Natural killer cell (primary cell): ENCODE measurements around the gene FBH1. TPM values are rescaled to one million over a fixed set of nuclear protein-coding genes. Genes with fewer than 3 reads are reported as not detected.
A peak's percentile ranks its signal among the peaks of the same experiment; 100 is the strongest.
"Not testable (repeated sequence)": the region's sequence is repeated elsewhere in the genome, so short reads cannot be mapped to it uniquely, and the experiment has no call there.

Experiments used
- ATAC-seq, 3 donors: fragments of 150-1000 bp in 2 of 3; fragments of 200-7000 bp in 1 of 3; cut with Tn5 transposase; 1 replicate in 1 of 3; 2 replicates in 2 of 3; pipeline ENCODE4 v1.10.0; 2021; ENCODE audit warnings: mild to moderate bottlenecking in 2 of 3, moderate library complexity in 2 of 3
- DNase-seq, 2 donors: peaks; one replicate each; pipeline versions ENCODE4 v3.0.0 to v3.0.0-alpha.2; 2013 to 2021; ENCODE audit warnings: mixed read lengths in 1 of 2
- H3K27ac ChIP-seq: one replicate; pipeline ENCODE4 v1.5.1; 2013; ENCODE audit warnings: mild to moderate bottlenecking, low read length
- H3K27me3 ChIP-seq: one replicate; pipeline ENCODE4 v1.6.1; 2013; ENCODE audit warnings: low read length; ENCODE audit not compliant: control insufficient read depth, insufficient read depth
- H3K36me3 ChIP-seq: one replicate; pipeline ENCODE4 v1.6.1; 2013; ENCODE audit warnings: low read length; ENCODE audit not compliant: control insufficient read depth, insufficient read depth
- H3K4me1 ChIP-seq: one replicate; pipeline ENCODE4 v1.6.1; 2013; ENCODE audit warnings: low read length; ENCODE audit not compliant: control insufficient read depth, insufficient read depth
- H3K4me3 ChIP-seq: one replicate; pipeline ENCODE4 v1.5.1; 2013; ENCODE audit warnings: low read length
- H3K9me3 ChIP-seq: one replicate; pipeline ENCODE4 v1.6.1; 2013; ENCODE audit warnings: low read length; ENCODE audit not compliant: control insufficient read depth, insufficient read depth
- H3K27ac Mint-ChIP-seq, 2 donors: one replicate each; pipeline ENCODE4 v1.8.0; 2022; ENCODE audit warnings: mild to moderate bottlenecking in 2 of 2, mixed read lengths in 2 of 2, moderate library complexity in 1 of 2
- H3K27me3 Mint-ChIP-seq, 2 donors: one replicate each; pipeline ENCODE4 v1.8.0; 2022; ENCODE audit warnings: low read depth in 2 of 2, mixed read lengths in 2 of 2
- H3K36me3 Mint-ChIP-seq: one replicate; pipeline ENCODE4 v1.8.0; 2022; ENCODE audit warnings: mixed read lengths
- H3K4me1 Mint-ChIP-seq, 2 donors: one replicate each; pipeline ENCODE4 v1.8.0; 2022; ENCODE audit warnings: mixed read lengths in 2 of 2
- H3K4me3 Mint-ChIP-seq: one replicate; pipeline ENCODE4 v1.8.0; 2022; ENCODE audit warnings: mild to moderate bottlenecking, moderate library complexity, mixed read lengths
- H3K9me3 Mint-ChIP-seq, 2 donors: one replicate each; pipeline ENCODE4 v1.8.0; 2022; ENCODE audit warnings: mixed read lengths in 2 of 2
- CTCF ChIP-seq: fragments of 200-600 bp; IDR thresholded peaks from one replicate; pipeline ENCODE4 v1.8.0; 2022; ENCODE audit warnings: antibody characterized with exemption
- WGBS: methylation state at CpG from one replicate; pipeline ENCODE4 v1.1.7; 2013; ENCODE audit warnings: missing lambda C conversion rate; ENCODE audit not compliant: insufficient coverage; 5-methylcytosine and 5-hydroxymethylcytosine counted together
- intact Hi-C: fragments of 100-400 bp; cut with micrococcal nuclease; formaldehyde crosslinking; loops from one replicate; pipeline ENCODE4 v1.14.2; 2022
- total RNA-seq, 4 donors: library from RNA; stranded (reverse); fragments of 120-200 nt in 1 of 4; gene quantifications; one replicate each; pipeline versions ENCODE4 v1.2.3 to v1.2.4, GENCODE V29; 2013 to 2022

Gene FBH1
- total RNA-seq, 3 donors from 2014 or later (not counting 1 experiment from before 2014, with no cell fraction given) = 49.3 to 64.9 (median 62.7) TPM

GRCh38 chr10:5843686-5844344 is 46.2 kb upstream of the FBH1 start:
- no peak for TF ChIP-seq CTCF
- Histone ChIP-seq H3K4me3 (no peak overlapping the region), H3K36me3 (no peaks in the 10 kb centered on the region), H3K27me3 (no peaks in the 10 kb centered on the region), H3K9me3 (no peaks in the 10 kb centered on the region), H3K27ac (peak overlapping the region; percentile 53), H3K4me1 (peaks cover 9% of the 10 kb centered on the region)
- ATAC-seq (no peak), DNase-seq (no peak)
- peaks cover 0 to 8% of the 10 kb centered on the region in 2 donors for H3K27me3 Mint-ChIP-seq
- no peak overlapping the region for H3K4me3 Mint-ChIP-seq
- intact Hi-C loops = no loop called here
- no peak overlapping the region for H3K27ac Mint-ChIP-seq
- no peaks in the 10 kb centered on the region for H3K4me1 Mint-ChIP-seq
- no peaks in the 10 kb centered on the region for H3K9me3 Mint-ChIP-seq
- WGBS = 45% methylated on average over 4 of the region's 4 CpGs
- H3K36me3 Mint-ChIP-seq = no peaks in the 10 kb centered on the region

- no peaks in the 10 kb centered on the region for H3K4me1 Mint-ChIP-seq
- intact Hi-C loops = no loop called here
- peaks cover 9% of the 10 kb centered on the region for H3K4me1 ChIP-seq
- no peaks in the 10 kb centered on the region for H3K36me3 Mint-ChIP-seq
- H3K27ac ChIP-seq = peak overlapping the region; percentile 53
- H3K4me3 Mint-ChIP-seq = no peak overlapping the region
- 65% methylated on average over 13 of the region's 13 CpGs for WGBS
- H3K9me3 Mint-ChIP-seq = no peaks in the 10 kb centered on the region
- peaks cover 0 to 6% of the 10 kb centered on the region in 2 donors for H3K27me3 Mint-ChIP-seq
- DNase-seq = no peak
- H3K27me3 ChIP-seq = no peaks in the 10 kb centered on the region
- no peak for TF ChIP-seq CTCF
- ATAC-seq = no peak
- H3K9me3 ChIP-seq = no peaks in the 10 kb centered on the region
- H3K36me3 ChIP-seq = no peaks in the 10 kb centered on the region
- H3K4me3 ChIP-seq = no peak overlapping the region
- no peak overlapping the region for H3K27ac Mint-ChIP-seq
Observed at GRCh38 chr10:5844345-5845055, 45.5 kb upstream of the FBH1 start.

GRCh38 chr10:5846667-5847066 is 43.4 kb upstream of the FBH1 start:
- intact Hi-C loops, H3K4me3 Mint-ChIP-seq, H3K27me3 ChIP-seq, H3K36me3 Mint-ChIP-seq, H3K27me3 Mint-ChIP-seq, H3K36me3 ChIP-seq, H3K9me3 Mint-ChIP-seq, DNase-seq, H3K4me3 ChIP-seq, H3K27ac Mint-ChIP-seq, H3K4me1 ChIP-seq, H3K4me1 Mint-ChIP-seq, H3K9me3 ChIP-seq, ATAC-seq: not testable (repeated sequence)
- peak overlapping the region; percentile 24 for H3K27ac ChIP-seq
- WGBS = 98% methylated on average over 4 of the region's 4 CpGs

GRCh38 chr10:5854131-5854475 is 35.9 kb upstream of the FBH1 start:
- WGBS = 85% methylated on average over 5 of the region's 5 CpGs
- H3K4me1 ChIP-seq = peaks cover 20% of the 10 kb centered on the region
- H3K27me3 Mint-ChIP-seq = peaks cover 0 to 3% of the 10 kb centered on the region in 2 donors
- intact Hi-C loops = no loop called here
- H3K9me3 ChIP-seq = no peaks in the 10 kb centered on the region
- H3K36me3 ChIP-seq = no peaks in the 10 kb centered on the region
- H3K27ac Mint-ChIP-seq = no peak overlapping the region
- H3K4me1 Mint-ChIP-seq = peaks cover 0 to 5% of the 10 kb centered on the region in 2 donors
- no peak overlapping the region for H3K4me3 Mint-ChIP-seq
- TF ChIP-seq CTCF = no peak
- ATAC-seq (no peak), DNase-seq (no peak)
- no peak overlapping the region for H3K27ac ChIP-seq
- H3K9me3 Mint-ChIP-seq = no peaks in the 10 kb centered on the region
- H3K27me3 ChIP-seq = no peaks in the 10 kb centered on the region
- H3K4me3 ChIP-seq = no peak overlapping the region
- H3K36me3 Mint-ChIP-seq = no peaks in the 10 kb centered on the region
